Amniotic stem cell (primary cell): ENCODE measurements around the gene COL26A1.
"Not testable (repeated sequence)": the region's sequence is repeated elsewhere in the genome, so short reads cannot be mapped to it uniquely, and the experiment has no call there.

Experiments used
- DNase-seq: peaks from one replicate; lab custom pipeline; 2025; lab: John Stamatoyannopoulos, UW

Gene COL26A1

GRCh38 chr7:101598422-101598985 lies 235.8 kb downstream of the COL26A1 start:
- DNase-seq = no peak

GRCh38 chr7:101598986-101599771 lies 236.5 kb downstream of the COL26A1 start:
- no peak for DNase-seq

GRCh38 chr7:101599787-101600186 lies 237.1 kb downstream of the COL26A1 start:
- DNase-seq = no peak

GRCh38 chr7:101602082-101602481 lies 239.4 kb downstream of the COL26A1 start:
- DNase-seq = no peak

GRCh38 chr7:101602484-101603241 lies 240.0 kb downstream of the COL26A1 start:
- DNase-seq = peak; percentile 57

GRCh38 chr7:101604331-101604933 lies 241.8 kb downstream of the COL26A1 start:
- no peak for DNase-seq

- not testable (repeated sequence) for DNase-seq
Observed at GRCh38 chr7:101604934-101605332, 242.3 kb downstream of the COL26A1 start.

- DNase-seq = no peak
Observed at GRCh38 chr7:101605611-101606497, 243.2 kb downstream of the COL26A1 start.

GRCh38 chr7:101606498-101606923 lies 243.8 kb downstream of the COL26A1 start:
- no peak for DNase-seq
